B cell (primary cell): ENCODE measurements around the gene VAV2. TPM values are rescaled to one million over a fixed set of nuclear protein-coding genes. Genes with fewer than 3 reads are reported as not detected.

Experiments
- ATAC-seq: fragments of 200-7000 bp; cut with Tn5 transposase; one replicate; pipeline ENCODE4 v1.10.0; 2021; ENCODE audit warnings: low read depth, mild to moderate bottlenecking, moderate number of reproducible peaks, moderate library complexity
- CTCF ChIA-PET: fragments of 350-600 bp; sonication (Branson Sonifier 250); formaldehyde crosslinking; loops from one replicate; lab custom pipeline; 2021; ENCODE audit warnings: antibody characterized with exemption, inconsistent platforms; lab: Charles Lee
- POLR2A ChIA-PET: fragments of 350-600 bp; sonication (Branson Sonifier 250); formaldehyde crosslinking; loops from one replicate; lab custom pipeline; 2021; ENCODE audit warnings: antibody characterized with exemption; lab: Charles Lee
- DNase-seq: peaks from one replicate; pipeline ENCODE4 v3.0.0; 2013
- H2AFZ ChIP-seq: 2 replicates; pipeline ENCODE4 v1.6.1; 2012; ENCODE audit warnings: mild to moderate bottlenecking, low read depth, low read length; ENCODE audit not compliant: insufficient read depth, poor library complexity, severe bottlenecking
- H3K27ac ChIP-seq, 2 donors: 1 replicate in 1 of 2; 2 replicates in 1 of 2; pipeline ENCODE4 v1.5.1; 2012 to 2013; ENCODE audit warnings: low read length in 2 of 2, mild to moderate bottlenecking in 2 of 2, moderate library complexity in 1 of 2
- H3K27me3 ChIP-seq, 4 experiments: fragments of 200-600 bp in 1 of 4; sonication (generic) in 1 of 4; replicated peaks in 1 of 4; 1 replicate in 2 of 4; 2 replicates in 2 of 4; pipeline versions ENCODE4 v1.6.1 to v1.7.0; 2013 to 2016; ENCODE audit warnings: low read length in 3 of 4, mild to moderate bottlenecking in 2 of 4, mixed read lengths in 1 of 4, moderate library complexity in 1 of 4; ENCODE audit not compliant: insufficient read depth in 4 of 4, control insufficient read depth in 3 of 4; ENCODE audit errors: control extremely low read depth in 1 of 4
- H3K36me3 ChIP-seq, 2 experiments: replicated peaks in 1 of 2; 1 replicate in 1 of 2; 2 replicates in 1 of 2; pipeline versions ENCODE4 v1.6.1 to v1.7.1; 2013; ENCODE audit warnings: low read length in 1 of 2; ENCODE audit not compliant: insufficient read depth in 2 of 2, control insufficient read depth in 1 of 2; ENCODE audit errors: control extremely low read depth in 1 of 2, extremely low read depth in 1 of 2
- H3K4me1 ChIP-seq, 2 donors: fragments of 200-600 bp in 1 of 2; sonication (generic) in 1 of 2; 1 replicate in 1 of 2; 2 replicates in 1 of 2; pipeline versions ENCODE4 v1.5.1 to v1.6.1; 2013 to 2017; ENCODE audit warnings: low read length in 2 of 2; ENCODE audit not compliant: control insufficient read depth in 2 of 2, insufficient read depth in 2 of 2
- H3K4me2 ChIP-seq: replicated peaks from 2 replicates; pipeline ENCODE3; 2012; ENCODE audit warnings: mild to moderate bottlenecking, low read depth, low read length; ENCODE audit not compliant: poor library complexity, severe bottlenecking
- H3K4me3 ChIP-seq, 5 experiments: fragments of 200-600 bp in 1 of 5; sonication (generic) in 1 of 5; 1 replicate in 3 of 5; 2 replicates in 2 of 5; pipeline versions ENCODE4 v1.5.1 to v1.7.0; 2011 to 2016; ENCODE audit warnings: low read length in 4 of 5, mild to moderate bottlenecking in 4 of 5, low read depth in 2 of 5, control low read depth in 1 of 5, moderate library complexity in 1 of 5; ENCODE audit not compliant: insufficient read depth in 1 of 5; ENCODE audit errors: control extremely low read depth in 1 of 5, extremely low read depth in 1 of 5
- H3K79me2 ChIP-seq: fragments of 200-600 bp; sonication (generic); one replicate; pipeline ENCODE4 v1.6.0; 2016; ENCODE audit warnings: low read length; ENCODE audit not compliant: control insufficient read depth, insufficient read depth
- H3K9ac ChIP-seq: fragments of 200-600 bp; sonication (generic); 2 replicates; pipeline ENCODE4 v1.6.1; 2017; ENCODE audit warnings: mild to moderate bottlenecking, low read length, moderate library complexity
- H3K9me3 ChIP-seq, 3 donors: one replicate each; pipeline versions ENCODE4 v1.6.1 to v1.7.1; 2013; ENCODE audit warnings: low read length in 2 of 3; ENCODE audit not compliant: control insufficient read depth in 2 of 3, insufficient read depth in 1 of 3; ENCODE audit errors: control extremely low read depth in 1 of 3
- H4K20me1 ChIP-seq: 2 replicates; pipeline ENCODE4 v1.6.0; 2012; ENCODE audit warnings: mild to moderate bottlenecking, low read length; ENCODE audit not compliant: insufficient read depth, control insufficient read depth, poor library complexity, severe bottlenecking
- H3K27ac Mint-ChIP-seq: one replicate; pipeline ENCODE4 v1.8.0; 2021; ENCODE audit warnings: mixed read lengths
- H3K27me3 Mint-ChIP-seq: one replicate; pipeline ENCODE4 v1.8.0; 2021; ENCODE audit warnings: mixed read lengths
- H3K4me1 Mint-ChIP-seq: one replicate; pipeline ENCODE4 v1.8.0; 2021; ENCODE audit warnings: mixed read lengths
- H3K4me3 Mint-ChIP-seq: one replicate; pipeline ENCODE4 v1.8.0; 2021; ENCODE audit warnings: mixed read lengths
- H3K9me3 Mint-ChIP-seq: one replicate; pipeline ENCODE4 v1.8.0; 2022; ENCODE audit warnings: mixed read lengths; ENCODE audit not compliant: insufficient read depth
- EZH2 ChIP-seq: IDR thresholded peaks from 2 replicates; pipeline ENCODE4 v1.6.1; 2012; ENCODE audit warnings: borderline replicate concordance, low read depth, mild to moderate bottlenecking, moderate library complexity, low read length; ENCODE audit not compliant: insufficient read depth, poor library complexity, severe bottlenecking
- WGBS: methylation state at CpG from one replicate; pipeline ENCODE4 v1.1.5; 2013; ENCODE audit warnings: missing lambda C conversion rate; ENCODE audit not compliant: insufficient coverage; 5-methylcytosine and 5-hydroxymethylcytosine counted together
- intact Hi-C: fragments of 100-400 bp; cut with micrococcal nuclease; formaldehyde crosslinking; loops from one replicate; pipeline ENCODE4 v1.10.0; 2022
- polyA plus RNA-seq: library from polyadenylated mRNA; depleted of rRNA; stranded (reverse); fragments of >200 nt; gene quantifications from 2 replicates; pipeline ENCODE4 v1.2.3, GENCODE V29; 2012
- total RNA-seq, 2 donors: library from RNA; stranded (reverse); fragments of 120-200 nt in 1 of 2; gene quantifications; 1 replicate in 1 of 2; 2 replicates in 1 of 2; pipeline versions ENCODE4 v1.2.3 to v1.2.4, GENCODE V29; 2013 to 2022
- TF ChIP-seq, protein P1 (sequence below): fragments of 200-600 bp; IDR thresholded peaks from one replicate; pipeline ENCODE4 v1.8.0; 2022; ENCODE audit warnings: antibody characterized with exemption, mild to moderate bottlenecking

The VAV2 gene
- total and polyA plus RNA-seq, 2 donors (not counting 1 experiment from before 2014, with no cell fraction given), result 34.4 to 128 TPM

GRCh38 chr9:133854048-133854447 lies 138.1 kb downstream of the VAV2 start:
- H3K9me3 ChIP-seq, result no peaks in the 10 kb centered on the region
- CTCF ChIA-PET, result no interaction called here
- peaks cover 0 to 32% of the 10 kb centered on the region in 2 experiments for H3K36me3 ChIP-seq
- H3K27ac ChIP-seq, result no peak overlapping the region
- H3K4me3 ChIP-seq, result no peak overlapping the region
- peak overlapping the region; percentile 20 for H3K27ac Mint-ChIP-seq
- TF ChIP-seq, protein P1, sequence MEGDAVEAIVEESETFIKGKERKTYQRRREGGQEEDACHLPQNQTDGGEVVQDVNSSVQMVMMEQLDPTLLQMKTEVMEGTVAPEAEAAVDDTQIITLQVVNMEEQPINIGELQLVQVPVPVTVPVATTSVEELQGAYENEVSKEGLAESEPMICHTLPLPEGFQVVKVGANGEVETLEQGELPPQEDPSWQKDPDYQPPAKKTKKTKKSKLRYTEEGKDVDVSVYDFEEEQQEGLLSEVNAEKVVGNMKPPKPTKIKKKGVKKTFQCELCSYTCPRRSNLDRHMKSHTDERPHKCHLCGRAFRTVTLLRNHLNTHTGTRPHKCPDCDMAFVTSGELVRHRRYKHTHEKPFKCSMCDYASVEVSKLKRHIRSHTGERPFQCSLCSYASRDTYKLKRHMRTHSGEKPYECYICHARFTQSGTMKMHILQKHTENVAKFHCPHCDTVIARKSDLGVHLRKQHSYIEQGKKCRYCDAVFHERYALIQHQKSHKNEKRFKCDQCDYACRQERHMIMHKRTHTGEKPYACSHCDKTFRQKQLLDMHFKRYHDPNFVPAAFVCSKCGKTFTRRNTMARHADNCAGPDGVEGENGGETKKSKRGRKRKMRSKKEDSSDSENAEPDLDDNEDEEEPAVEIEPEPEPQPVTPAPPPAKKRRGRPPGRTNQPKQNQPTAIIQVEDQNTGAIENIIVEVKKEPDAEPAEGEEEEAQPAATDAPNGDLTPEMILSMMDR, result no peak
- TF ChIP-seq EZH2, result no peak
- intact Hi-C loops, result no loop called here
- H3K9me3 Mint-ChIP-seq, result no peaks in the 10 kb centered on the region
- DNase-seq (no peak), ATAC-seq (no peak)
- peaks cover 100% of the 10 kb centered on the region for H4K20me1 ChIP-seq
- H3K4me1 Mint-ChIP-seq, result peaks cover 45% of the 10 kb centered on the region
- over 99% methylated on average over 6 of the region's 6 CpGs for WGBS
- H3K9ac ChIP-seq, result no peak overlapping the region
- H3K4me1 ChIP-seq, result peaks cover 0 to 4% of the 10 kb centered on the region in 2 donors
- H3K79me2 ChIP-seq, result peaks cover 100% of the 10 kb centered on the region
- no peak overlapping the region for H2AFZ ChIP-seq
- H3K4me2 ChIP-seq, result no peak overlapping the region
- no peaks in the 10 kb centered on the region for H3K27me3 Mint-ChIP-seq
- POLR2A ChIA-PET, result no interaction called here
- no peaks in the 10 kb centered on the region for H3K27me3 ChIP-seq
- H3K4me3 Mint-ChIP-seq, result no peak overlapping the region

DNA sequence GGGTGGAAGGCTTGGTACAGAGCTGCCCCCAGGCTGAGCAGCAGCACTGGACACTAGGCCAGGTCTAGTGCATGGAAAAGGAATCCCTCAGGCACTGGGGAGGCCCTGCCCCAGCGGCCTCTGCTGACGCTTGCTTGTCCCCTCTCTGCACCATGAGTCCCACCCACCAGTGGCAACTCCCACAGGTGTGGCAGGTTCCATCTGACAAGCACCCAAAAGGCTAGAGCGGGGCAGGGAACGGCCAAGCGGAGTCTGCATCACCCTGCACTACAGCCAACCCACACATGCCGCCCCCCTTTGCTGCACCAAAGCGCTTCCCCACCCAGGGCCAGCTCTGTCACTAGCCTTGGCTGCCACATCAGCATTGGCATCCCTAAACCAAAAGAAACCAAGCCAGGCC lies 138.8 kb downstream of the VAV2 start:
- Mint-ChIP-seq H3K27ac (no peak overlapping the region), H3K4me3 (no peak overlapping the region), H3K4me1 (peaks cover 49% of the 10 kb centered on the region), H3K27me3 (no peaks in the 10 kb centered on the region), H3K9me3 (no peaks in the 10 kb centered on the region)
- H3K27ac ChIP-seq, result no peak overlapping the region
- H3K9ac ChIP-seq, result no peak overlapping the region
- H3K36me3 ChIP-seq, result peaks cover 0 to 30% of the 10 kb centered on the region in 2 experiments
- intact Hi-C loops, result no loop called here
- ATAC-seq, result no peak
- peaks cover 100% of the 10 kb centered on the region for H3K79me2 ChIP-seq
- no peak overlapping the region for H3K4me2 ChIP-seq
- no peak for DNase-seq
- TF ChIP-seq EZH2, result no peak
- TF ChIP-seq, protein P1, result no peak
- no peaks in the 10 kb centered on the region for H3K9me3 ChIP-seq
- H3K4me3 ChIP-seq, result no peak overlapping the region
- 93% methylated on average over 7 of the region's 7 CpGs for WGBS
- H2AFZ ChIP-seq, result no peak overlapping the region
- no peaks in the 10 kb centered on the region for H3K27me3 ChIP-seq
- ChIA-PET POLR2A (no interaction called here), CTCF (no interaction called here)
- H3K4me1 ChIP-seq, result peaks cover 0 to 4% of the 10 kb centered on the region in 2 donors
- H4K20me1 ChIP-seq, result peaks cover 100% of the 10 kb centered on the region
